GM19467 (cell line): ENCODE measurements around the gene HLF.

ENCODE experiments used
- ATAC-seq: cut with Tn5 transposase; IDR thresholded peaks from one replicate; pipeline ENCODE4 v1.9.1; 2021; ENCODE audit warnings: mild to moderate bottlenecking, moderate library complexity; ENCODE audit not compliant: unreplicated experiment

HLF gene

DNA sequence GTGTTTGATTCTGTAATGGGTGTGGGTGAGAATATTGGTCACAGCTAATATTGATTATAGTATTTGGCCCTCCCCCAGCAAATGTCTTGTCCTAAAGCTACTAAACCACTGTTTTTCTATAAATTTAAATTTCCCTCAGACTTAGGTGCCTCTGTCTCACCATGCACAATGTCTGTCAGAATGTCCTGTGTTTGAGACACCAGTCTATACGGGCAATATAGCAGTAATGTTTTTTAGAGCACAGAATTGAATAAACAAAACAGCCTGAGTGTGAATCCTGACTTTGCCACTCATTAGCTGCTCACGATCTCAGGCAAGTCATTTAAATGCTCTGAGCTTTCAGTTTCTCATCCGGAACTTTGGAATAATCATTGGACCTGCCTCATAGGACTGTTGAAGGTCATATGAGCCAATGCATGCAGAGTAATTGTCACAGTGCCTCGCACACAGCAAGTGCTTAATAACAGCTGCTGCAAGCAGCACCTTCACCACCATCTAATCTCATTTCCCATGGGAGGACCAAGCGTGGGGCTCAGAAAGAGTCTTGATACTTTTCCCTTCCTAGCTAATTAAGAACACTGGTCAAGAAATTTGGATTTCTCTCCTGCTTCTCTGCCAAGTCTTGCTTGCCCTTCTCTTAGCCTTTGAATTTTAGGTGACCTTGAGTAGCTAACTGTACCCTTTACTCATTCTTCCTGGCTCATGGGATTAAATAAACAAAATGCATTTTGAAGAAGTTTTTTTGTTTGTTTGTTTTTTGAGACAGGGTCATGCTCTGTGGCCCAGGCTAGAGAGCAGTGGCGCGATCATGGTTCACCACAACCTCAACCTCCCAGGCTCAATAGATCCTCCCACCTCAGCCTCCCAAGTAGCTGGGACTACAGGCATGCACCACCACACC is 9.8 kb downstream of the HLF start:
- no peak for ATAC-seq

DNA sequence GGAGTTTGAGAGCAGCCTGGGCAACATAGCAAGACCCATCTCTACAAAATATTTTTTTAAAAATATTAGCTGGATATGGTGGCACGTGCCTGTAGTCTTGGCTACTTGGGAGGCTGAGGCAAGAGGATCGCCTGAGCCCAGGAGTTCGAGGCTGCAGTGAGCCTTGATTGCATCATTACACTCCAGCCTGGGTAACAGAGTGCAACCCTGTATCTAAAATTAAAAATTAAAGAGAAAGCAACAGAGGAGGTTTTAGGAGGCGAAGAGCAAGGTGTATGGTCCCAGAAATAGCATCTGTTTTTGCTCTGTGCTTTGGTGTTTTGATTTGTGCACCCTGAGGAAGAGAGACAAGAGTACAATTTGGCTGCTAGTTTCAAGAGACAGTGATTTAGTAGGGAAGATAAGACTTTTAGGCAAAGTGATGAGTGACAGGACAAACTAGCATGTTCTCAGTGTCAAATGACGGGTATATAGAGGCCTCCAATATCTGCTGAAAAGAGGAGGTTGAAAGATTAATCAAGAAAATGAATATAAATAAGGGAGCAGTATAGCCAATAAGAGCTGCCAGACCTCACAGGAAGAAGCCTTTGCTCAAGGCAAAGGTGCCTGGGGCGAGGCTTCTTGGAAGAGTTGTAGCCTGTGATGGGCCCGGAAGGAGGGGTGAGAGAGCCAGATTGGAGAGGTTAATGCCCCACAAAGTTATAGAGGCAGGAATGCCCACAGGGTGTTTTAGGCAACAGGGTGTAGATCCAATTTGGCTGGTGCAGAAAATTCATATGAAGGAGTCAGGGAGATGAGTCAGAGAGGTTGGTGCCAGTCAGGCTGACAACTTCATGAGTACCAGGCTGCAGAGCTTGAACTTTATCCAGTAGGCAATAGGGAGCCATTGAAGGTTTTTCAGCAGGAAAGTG is 11.4 kb downstream of the HLF start:
- no peak for ATAC-seq

DNA sequence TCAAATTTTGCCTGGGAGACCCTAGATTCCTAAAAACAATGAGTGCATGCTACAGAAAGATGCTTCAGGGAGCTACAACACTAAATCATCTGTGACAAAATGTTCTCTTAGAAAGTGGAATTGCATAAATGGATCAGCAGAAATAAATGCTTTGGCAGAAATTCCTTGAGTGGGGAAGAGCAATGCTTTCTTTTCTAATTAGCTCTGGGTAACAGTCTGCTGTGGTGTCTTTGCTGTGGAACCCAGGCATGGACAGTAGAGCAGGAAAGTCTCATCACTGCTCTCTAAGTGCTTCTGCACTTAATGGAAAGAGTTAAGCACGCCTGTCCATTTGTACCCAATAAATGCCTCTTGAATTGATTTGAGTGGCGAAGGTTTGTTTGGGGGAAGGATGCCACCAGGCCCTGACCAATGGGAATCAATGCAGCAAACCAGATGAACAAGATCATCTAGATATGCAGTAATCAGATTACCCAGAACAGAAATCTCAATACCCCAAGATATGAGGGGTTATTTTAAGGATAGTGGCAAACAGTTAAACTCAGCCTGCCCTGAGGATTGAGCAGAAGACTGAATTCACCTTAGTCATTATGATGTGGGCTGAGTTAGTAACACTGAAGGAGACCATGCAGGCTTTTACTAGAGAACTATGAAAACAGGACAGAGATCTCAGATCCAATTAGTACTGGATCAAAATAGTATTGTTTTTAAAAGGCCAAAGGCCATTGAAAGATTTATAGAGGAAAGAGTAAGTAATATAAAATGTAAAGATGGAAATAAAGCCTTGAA is 13.6 kb downstream of the HLF start:
- ATAC-seq = no peak

DNA sequence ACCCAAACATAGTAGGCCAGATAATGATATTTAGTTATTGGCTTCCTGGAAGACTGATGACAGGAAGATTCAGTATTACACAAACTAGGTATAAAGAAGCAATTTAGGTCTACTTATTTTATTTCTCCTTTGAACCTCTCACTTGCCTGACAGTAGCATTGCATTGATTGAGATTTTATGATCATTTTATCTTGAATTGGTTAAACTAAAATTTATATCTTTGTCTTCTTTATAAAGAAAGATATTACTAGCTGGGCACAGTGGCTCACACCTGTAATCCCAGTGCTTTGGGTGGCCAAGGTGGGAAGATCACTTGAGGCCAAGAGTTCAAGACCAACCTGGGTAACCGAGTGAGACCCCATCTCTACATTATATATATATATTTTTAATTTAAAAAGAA is 14.4 kb downstream of the HLF start:
- ATAC-seq = no peak

DNA sequence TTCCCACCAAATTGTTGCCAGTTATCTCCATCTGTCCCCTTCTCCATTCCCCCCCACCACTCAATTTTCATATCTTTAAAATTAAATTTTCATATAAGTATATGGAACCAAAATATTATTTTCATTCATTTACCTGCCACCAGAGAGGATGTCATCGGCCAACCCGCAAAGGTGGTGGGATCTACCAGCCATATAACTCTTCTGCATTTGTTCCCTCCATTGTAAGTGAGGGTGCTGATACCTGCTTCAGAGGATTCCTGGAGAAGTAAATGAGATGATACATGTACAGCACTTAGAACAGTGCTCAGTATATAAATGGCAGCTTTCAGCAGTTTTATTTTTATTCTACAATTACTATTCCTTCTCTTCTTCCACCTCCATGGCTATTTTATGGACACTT is 15.0 kb downstream of the HLF start:
- no peak for ATAC-seq

DNA sequence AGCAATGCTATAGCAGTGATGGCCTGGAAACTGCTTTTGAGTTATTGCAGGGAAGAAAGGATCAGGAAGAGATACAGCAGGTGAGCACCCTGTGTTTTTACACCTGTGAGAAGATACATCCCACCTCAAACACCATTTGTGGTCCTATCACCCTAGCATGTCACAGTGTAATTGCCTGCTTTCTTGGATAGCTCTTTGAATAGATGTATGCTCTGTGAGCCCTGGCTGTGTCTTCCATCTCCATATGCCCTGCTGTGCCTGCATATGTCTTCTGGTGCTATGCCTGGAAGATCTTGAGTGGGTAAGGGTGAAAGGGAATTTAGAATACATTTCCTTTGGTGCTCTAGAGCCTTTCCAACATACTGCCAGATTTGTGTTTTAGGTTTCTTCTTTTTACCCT is 15.5 kb downstream of the HLF start:
- no peak for ATAC-seq

DNA sequence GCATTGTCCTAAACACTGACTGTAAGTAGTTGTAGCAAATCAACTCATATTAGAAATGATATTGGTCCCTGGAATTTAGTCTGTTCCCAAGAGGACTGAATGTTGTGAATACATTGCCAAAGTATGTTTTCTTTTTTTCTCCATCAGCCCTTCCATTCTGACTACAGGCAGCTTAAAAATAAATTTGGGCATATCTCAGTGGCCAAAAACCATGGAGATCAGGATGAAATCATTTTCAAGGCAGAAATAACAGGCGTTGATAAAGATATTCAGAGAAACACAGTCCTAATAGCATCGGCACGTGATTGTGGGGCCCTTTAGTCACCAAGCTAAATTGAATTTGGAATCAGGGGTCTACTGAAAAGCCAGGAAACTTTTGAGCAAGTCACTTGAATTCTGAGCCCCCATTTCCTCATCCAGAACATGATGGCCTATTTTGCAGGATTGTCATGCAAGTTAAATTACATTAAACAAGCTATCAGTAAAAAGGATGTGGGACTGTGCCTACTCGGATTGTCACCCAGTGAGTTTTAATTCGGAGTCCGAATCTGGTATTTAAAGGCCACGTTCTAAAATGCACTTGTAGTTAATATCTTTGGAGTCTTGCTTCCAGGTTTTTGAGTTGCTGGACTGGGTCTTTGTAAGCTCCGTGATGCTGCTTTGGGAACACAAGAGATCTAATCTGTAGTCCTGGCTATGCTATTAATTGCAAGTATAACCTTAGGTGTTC is 17.1 kb downstream of the HLF start:
- ATAC-seq = no peak

DNA sequence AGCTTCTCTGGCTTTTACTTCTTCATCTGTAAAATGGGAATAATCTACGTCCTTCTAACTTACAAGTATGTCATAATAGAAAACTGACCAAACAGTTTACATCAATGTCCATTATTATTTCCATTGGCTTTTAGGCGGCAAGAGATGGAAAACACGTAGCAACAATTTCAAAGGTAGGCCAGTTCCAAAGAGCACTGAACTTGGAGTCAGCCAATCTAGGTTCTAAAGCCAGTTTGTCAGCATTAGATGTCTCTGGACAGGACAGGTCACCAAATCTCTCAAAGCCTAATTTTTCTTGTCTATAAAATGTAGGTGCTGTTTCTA is 17.6 kb downstream of the HLF start:
- ATAC-seq = no peak

DNA sequence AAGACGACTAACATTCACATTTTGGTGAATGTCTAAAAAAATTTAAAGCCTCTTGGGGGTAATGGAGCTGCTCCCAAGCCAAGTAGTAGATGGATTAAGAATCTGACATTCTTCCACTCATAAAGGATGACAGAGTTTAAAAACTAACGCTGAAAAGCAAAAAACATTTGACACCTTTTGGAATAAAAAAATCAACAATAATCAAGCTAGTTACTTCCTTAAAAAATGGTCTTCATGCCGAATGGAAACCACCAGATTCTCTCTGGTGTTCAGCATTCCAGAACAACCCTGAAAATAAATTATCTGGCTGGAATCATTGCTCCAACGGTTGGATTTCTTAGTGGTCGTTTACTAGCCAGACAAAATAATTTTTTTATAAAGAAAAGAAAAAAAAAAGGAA is 18.0 kb downstream of the HLF start:
- ATAC-seq = no peak

DNA sequence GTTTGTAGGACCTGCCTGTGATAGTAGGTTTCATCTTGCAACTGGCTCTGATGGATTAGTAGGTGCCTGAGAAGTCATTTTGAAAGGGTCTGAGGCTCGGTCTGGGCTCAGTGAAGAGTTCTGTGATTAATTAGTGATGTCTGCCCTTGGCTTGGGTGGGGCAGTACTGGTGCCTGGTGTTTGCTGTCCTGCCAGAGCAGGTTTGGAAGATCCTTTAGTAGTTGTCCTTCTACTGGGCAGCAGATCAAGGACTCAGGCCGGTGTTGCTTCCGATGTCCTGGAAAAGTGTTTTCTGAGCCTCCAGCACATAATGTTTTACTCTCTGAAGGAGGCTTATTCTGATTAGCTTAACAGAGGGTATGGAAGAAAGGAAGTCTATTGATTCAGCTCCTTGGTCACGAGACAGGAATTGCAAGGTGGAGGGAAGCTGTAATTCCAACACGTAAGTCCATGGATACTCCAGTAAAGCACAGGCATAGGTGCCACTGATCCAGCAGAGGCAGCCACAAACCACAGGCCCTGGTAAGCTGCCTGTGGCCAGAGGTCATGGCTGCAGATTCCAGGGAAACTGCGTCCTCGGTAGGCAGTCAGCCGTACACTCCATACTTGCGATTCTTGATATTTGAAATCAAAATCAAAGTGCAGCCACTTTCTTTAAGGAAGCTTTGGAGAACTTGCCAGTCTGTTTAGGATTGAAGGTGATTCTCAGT is 18.7 kb downstream of the HLF start:
- ATAC-seq = no peak

DNA sequence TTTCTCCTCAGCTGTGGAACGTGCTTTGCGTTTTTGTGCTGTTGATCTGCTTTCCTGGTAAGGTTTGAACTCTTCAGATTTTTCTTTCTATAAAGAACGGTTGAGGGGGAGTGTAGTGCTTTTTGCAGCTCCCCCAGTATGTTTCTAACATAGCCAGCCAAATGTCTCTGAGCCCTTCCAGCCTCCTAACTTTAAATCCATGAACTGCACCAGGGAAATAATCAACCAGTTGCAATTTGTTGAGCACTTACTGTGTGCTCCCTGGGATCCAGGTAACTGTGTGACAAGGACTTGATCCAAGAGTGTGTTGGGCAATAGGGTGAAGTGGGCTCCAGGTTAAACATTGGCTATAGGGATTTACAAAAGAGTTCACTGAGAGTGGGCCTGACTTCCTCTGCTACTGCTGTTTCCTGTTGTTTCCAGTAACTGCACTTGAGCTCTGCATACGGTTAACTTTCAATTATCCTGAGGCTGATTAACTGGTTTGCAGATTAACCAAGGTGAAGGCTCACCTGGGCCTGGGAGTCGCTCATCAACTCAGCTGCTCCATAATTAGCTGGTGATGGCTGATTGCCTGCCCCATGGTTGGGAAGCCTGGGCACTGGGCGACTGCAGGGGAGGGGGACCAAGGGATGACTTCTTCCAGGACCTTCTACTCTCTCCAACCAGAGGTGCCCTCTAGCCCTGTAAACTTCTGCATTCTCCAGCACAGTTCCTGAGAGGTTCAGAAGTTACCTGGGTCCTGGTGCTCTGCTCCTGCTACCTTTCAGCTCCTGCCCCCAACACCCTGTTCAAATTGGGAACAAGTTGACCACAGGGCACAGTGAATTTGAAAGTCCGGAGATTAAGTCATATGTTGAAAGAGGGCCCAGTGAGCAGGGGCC is 19.5 kb downstream of the HLF start:
- ATAC-seq = peak; percentile 50

DNA sequence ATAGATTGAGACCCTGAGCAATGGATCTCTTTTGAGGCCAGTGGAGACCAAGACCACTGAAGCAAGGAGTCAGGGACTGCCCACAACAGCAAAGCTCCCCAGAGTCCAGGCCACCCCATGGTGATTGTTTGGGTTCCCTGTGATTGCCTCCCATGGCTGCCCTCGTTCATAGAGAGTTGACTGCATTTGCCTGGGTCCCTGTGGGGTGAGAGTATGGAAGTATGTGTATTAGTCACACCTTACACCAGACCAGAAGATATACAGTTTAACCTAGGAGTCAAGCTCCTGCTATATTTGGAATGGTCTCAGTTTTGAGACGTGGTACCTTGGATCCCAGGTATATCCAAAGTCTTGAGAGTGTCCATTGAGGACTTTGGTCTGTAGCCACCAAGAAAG is 20.2 kb downstream of the HLF start:
- no peak for ATAC-seq

DNA sequence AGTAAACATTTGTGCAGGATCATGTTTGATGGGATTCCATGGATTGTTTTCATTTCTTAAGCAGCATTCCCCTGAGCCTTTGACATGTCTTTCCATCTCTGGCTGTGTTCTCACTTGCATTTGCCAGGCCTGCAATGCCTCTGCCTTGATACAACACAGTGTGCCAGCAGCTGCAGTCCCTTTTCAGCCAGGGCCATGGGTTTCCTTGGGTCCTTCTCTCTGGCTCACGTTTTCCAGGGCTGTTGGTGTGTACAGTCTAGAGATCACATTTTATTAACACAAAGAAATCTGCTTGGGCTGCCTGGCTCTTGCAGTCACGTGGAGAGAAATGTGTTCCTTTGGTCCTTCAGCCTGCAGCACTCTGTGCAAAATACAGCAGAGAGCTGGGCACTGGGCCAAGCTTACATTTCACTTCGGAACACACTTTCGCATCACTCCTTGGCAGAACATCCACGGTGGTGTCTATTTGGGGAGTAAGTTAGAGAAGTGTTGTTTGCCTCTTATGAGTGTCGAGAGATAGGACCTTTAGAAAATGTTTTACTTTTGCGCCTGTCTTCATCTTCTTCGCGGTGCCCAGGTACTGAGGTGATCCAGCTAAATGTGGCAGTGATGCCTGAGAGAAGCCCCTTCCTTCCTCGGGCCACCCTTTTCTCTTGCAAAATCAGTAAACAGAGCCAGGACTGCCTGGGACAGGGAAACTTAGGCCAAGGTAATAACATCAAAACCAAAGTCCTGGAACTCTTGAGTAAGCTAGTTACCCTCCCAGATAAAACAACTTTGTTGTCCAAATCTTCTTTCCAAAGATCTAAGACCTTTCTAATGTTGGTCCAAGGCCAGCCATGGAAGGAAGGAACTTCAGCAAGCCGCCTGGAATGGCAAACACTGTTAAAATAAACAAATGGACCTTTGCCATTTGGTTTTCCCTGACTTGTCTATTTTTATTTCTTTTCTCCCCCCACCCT is 20.9 kb downstream of the HLF start:
- ATAC-seq = no peak

DNA sequence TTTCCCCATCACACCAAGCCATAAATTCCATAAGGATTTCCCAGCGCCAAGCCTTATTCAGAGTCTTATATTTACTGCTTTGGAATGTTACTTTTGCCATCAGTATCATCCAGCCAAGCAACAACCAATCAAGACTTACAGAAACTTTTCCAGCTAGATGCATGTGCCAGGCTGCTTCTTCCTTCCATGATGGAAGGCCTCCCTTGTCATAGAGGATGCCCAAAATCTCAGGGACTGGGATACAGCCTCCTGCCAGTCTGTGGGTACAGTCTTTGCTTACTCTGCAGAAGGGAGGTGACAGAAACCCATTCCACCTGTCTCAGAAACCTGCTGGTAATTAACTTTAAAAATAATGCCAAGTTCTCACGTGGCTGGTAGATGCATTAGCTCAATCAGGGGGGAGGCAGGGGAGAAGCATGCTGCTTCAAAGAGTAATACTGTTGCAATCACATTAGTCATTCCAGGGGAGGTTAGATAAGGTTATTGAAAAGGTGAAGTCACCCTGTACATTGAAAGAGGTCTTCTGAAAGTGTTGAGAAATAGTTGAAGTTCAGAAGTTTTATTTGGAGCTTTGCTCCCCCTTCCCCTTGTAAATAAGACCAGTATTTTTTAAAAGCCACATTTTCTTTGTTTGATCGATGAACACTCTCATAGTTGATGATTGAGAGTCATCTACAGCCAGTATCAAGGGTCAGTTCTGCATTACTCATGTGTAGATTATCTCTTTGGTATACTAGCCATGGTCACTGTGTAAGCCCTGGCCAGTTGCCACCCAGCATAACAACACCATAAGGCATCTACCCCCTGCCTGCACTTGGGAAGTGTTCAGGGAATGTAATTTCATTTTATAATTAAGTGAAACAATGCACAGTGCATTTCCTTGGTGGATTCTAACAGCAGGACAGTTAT is 22.2 kb downstream of the HLF start:
- ATAC-seq = no peak

DNA sequence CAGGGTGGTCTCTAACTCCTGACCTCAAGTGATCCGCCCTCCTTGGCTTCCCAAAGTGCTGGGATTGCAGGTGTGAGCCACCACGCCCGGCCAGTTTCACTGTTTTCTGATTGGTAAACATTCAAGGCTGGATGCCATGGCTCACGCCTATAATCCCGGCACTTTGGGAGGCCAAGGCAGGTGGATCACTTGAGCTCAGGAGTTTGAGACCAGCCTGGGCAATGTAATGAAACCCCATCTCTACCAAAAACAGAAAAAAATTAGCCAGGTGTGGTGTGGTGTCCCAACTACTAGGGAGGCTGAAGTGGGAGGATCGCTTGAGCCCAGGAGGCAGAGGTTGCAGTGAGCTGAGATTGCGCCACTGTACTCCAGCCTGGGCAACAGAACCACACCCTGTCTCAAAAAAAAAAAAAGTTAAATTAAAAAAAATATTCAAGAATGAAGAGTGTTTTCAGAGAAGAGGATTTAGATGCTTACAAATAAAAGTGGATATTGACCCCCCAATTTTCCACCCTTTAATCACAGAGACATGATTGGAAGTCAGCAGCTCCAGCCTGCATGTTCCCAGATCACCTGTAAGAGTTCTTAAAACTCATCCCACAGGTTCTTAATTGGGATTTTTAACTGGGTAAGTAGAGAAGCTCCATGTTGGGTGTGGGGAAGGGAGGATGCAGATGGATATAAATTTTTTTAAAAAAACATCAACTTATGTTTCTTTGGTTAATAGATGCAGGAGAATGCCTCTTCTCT is 23.8 kb downstream of the HLF start:
- no peak for ATAC-seq

DNA sequence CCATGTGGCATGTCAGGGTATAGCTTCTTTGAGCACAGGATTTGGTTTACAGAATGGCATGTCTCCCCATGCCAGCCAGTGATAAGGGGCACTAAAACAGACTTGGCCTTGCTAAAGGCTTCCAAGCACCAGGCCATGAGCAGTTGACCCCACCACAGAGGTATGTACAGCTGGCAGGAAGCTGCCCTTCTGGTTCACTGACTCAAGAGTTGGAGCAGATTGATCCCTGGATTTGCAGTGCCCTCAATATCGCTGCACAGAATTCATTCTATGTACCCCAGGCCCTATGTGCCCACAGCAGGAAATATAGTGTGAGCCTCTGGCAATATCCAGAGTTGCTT is 24.3 kb downstream of the HLF start:
- ATAC-seq = no peak
